Endothelial cell of umbilical vein (primary cell): ENCODE data around the gene HSP90AB1. TPM values are rescaled to one million over a fixed set of nuclear protein-coding genes. Genes with fewer than 3 reads are reported as not detected.

Experiments
- BruUV-seq: library from RNA; stranded (reverse); fragments of 400-500 nt; replicated peaks from 2 replicates; lab custom pipeline; 2021; lab: Mats Ljungman, UMichigan
- CTCF ChIA-PET: fragments of 300-600, 350-600 bp; sonication (Branson Sonifier 250); formaldehyde crosslinking; loops from one replicate; lab custom pipeline; 2021; ENCODE audit warnings: antibody characterized with exemption, inconsistent platforms; lab: Charles Lee
- POLR2A ChIA-PET: fragments of 300-600, 350-600 bp; sonication (Branson Sonifier 250); formaldehyde crosslinking; loops from one replicate; lab custom pipeline; 2021; ENCODE audit warnings: antibody characterized with exemption, inconsistent platforms; lab: Charles Lee
- DNase-seq: peaks from one replicate; pipeline ENCODE4 v3.0.0-alpha.2; 2011; ENCODE audit warnings: low read depth, low spot score
- FAIRE-seq: peaks from 2 replicates; lab custom pipeline; 2011; peaks lifted over from hg19 to GRCh38; lab: Jason Lieb, UNC
- H2AFZ ChIP-seq: 2 replicates; pipeline ENCODE4 v1.6.0; 2012; ENCODE audit warnings: low read depth, low read length, control low read depth, inconsistent platforms
- H3K27ac ChIP-seq: 2 replicates; pipeline ENCODE4 v1.5.1; 2011; ENCODE audit warnings: low read depth, mild to moderate bottlenecking, control low read depth, low read length, moderate library complexity; ENCODE audit not compliant: insufficient read depth
- H3K27me3 ChIP-seq, 2 experiments: 2 replicates each; pipeline versions ENCODE4 v1.6.0 to v1.6.1; 2011; ENCODE audit warnings: low read length in 2 of 2, mixed read lengths in 1 of 2; ENCODE audit not compliant: control insufficient read depth in 2 of 2, insufficient read depth in 2 of 2
- H3K36me3 ChIP-seq, 2 experiments: 2 replicates in 1 of 2; 3 replicates in 1 of 2; pipeline ENCODE4 v1.5.1; 2011; ENCODE audit warnings: low read length in 2 of 2, mild to moderate bottlenecking in 1 of 2, moderate library complexity in 1 of 2; ENCODE audit not compliant: control insufficient read depth in 2 of 2, insufficient read depth in 2 of 2; ENCODE audit errors: extremely low read depth in 1 of 2
- H3K4me1 ChIP-seq: 3 replicates; pipeline ENCODE4 v1.5.1; 2011; ENCODE audit warnings: mild to moderate bottlenecking, low read length; ENCODE audit not compliant: control insufficient read depth, insufficient read depth; ENCODE audit errors: extremely low read depth
- H3K4me2 ChIP-seq: 2 replicates; pipeline ENCODE4 v1.6.1; 2011; ENCODE audit warnings: low read length, control low read depth, mixed read lengths; ENCODE audit not compliant: insufficient read depth
- H3K4me3 ChIP-seq, 3 experiments: fragments of 200-600 bp in 1 of 3; sonication (generic), shearing (Covaris generic) in 1 of 3; replicated peaks in 1 of 3; 2 replicates each; pipeline ENCODE4 v1.5.1; 2011 to 2016; ENCODE audit warnings: control low read depth in 3 of 3, low read length in 3 of 3, mild to moderate bottlenecking in 2 of 3, inconsistent platforms in 1 of 3, low read depth in 1 of 3, moderate library complexity in 1 of 3; ENCODE audit not compliant: insufficient read depth in 1 of 3
- H3K79me2 ChIP-seq: 2 replicates; pipeline ENCODE4 v1.6.0; 2012; ENCODE audit warnings: low read length, inconsistent platforms; ENCODE audit not compliant: control insufficient read depth, insufficient read depth
- H3K9ac ChIP-seq: replicated peaks from 2 replicates; pipeline ENCODE3; 2011; ENCODE audit warnings: low read length, control low read depth; ENCODE audit not compliant: insufficient read depth; ENCODE audit errors: extremely low read depth
- H3K9me1 ChIP-seq: replicated peaks from 3 replicates; pipeline ENCODE4 v1.6.0; 2011; ENCODE audit warnings: mild to moderate bottlenecking, low read length; ENCODE audit not compliant: control insufficient read depth, insufficient read depth; ENCODE audit errors: extremely low read depth
- H3K9me3 ChIP-seq: replicated peaks from 2 replicates; pipeline ENCODE4 v1.5.1; 2012; ENCODE audit warnings: low read length, inconsistent platforms; ENCODE audit not compliant: control insufficient read depth, insufficient read depth
- H4K20me1 ChIP-seq: replicated peaks from 2 replicates; pipeline ENCODE3; 2011; ENCODE audit warnings: mild to moderate bottlenecking, low read length; ENCODE audit not compliant: control insufficient read depth, insufficient read depth; ENCODE audit errors: extremely low read depth
- CTCF ChIP-seq, 2 donors: IDR thresholded peaks; 1 replicate in 1 of 2; 2 replicates in 1 of 2; pipeline ENCODE4 v1.5.1; 2011; ENCODE audit warnings: low read length in 2 of 2, mild to moderate bottlenecking in 2 of 2, moderate library complexity in 2 of 2, control low read depth in 1 of 2, inconsistent platforms in 1 of 2, low read depth in 1 of 2; ENCODE audit not compliant: insufficient read depth in 1 of 2; ENCODE audit errors: extremely low read depth in 1 of 2
- EZH2 ChIP-seq: IDR thresholded peaks from 2 replicates; pipeline ENCODE4 v1.6.1; 2012; ENCODE audit warnings: borderline replicate concordance, low read depth, mild to moderate bottlenecking, moderate library complexity, low read length, inconsistent platforms; ENCODE audit not compliant: severe bottlenecking
- FOS ChIP-seq: IDR thresholded peaks from 2 replicates; pipeline ENCODE4 v1.6.1; 2011; ENCODE audit warnings: mild to moderate bottlenecking, low read length, moderate library complexity, borderline replicate concordance; ENCODE audit not compliant: insufficient read depth
- GATA2 ChIP-seq: IDR thresholded peaks from 2 replicates; pipeline ENCODE4 v1.7.0; 2011; ENCODE audit warnings: low read depth, mild to moderate bottlenecking, moderate library complexity, mixed read lengths, low read length; ENCODE audit not compliant: insufficient read length, insufficient read depth
- JUN ChIP-seq: IDR thresholded peaks from 2 replicates; pipeline ENCODE4 v1.6.1; 2011; ENCODE audit warnings: borderline replicate concordance, low read depth; ENCODE audit not compliant: insufficient read length, insufficient read depth
- MYC ChIP-seq: IDR thresholded peaks from one replicate; pipeline ENCODE4 v1.6.1; 2011; ENCODE audit warnings: mild to moderate bottlenecking, low read depth, low read length
- POLR2A ChIP-seq: IDR thresholded peaks from 2 replicates; pipeline ENCODE4 v1.6.1; 2012; ENCODE audit warnings: low read depth, mild to moderate bottlenecking, control low read depth, low read length
- POLR2AphosphoS5 ChIP-seq: IDR thresholded peaks from 2 replicates; pipeline ENCODE4 v1.6.1; 2012; ENCODE audit warnings: low read depth, mild to moderate bottlenecking, control low read depth, low read length, moderate library complexity; ENCODE audit not compliant: insufficient read depth
- dilution Hi-C: fragments of 300-500 bp; cut with MboI; formaldehyde crosslinking; loops from one replicate; pipeline ENCODE4 v1.15.0; 2019; ENCODE audit warnings: low sequenced_read_pairs; ENCODE audit not compliant: extremely low pct_ligation_motif_present
- intact Hi-C: fragments of 100-400 bp; cut with micrococcal nuclease; formaldehyde crosslinking; loops from one replicate; pipeline ENCODE4 v1.10.0; 2022
- polyA plus RNA-seq, 4 experiments: library from polyadenylated mRNA; depleted of rRNA in 3 of 4; stranded (reverse) in 3 of 4; unstranded in 1 of 4; fragments of >200 nt; gene quantifications; 2 replicates each; pipeline versions ENCODE4 v1.2.1 to v1.2.3, GENCODE V29; 2011 to 2012; ENCODE audit warnings: missing spikeins in 1 of 4
- total RNA-seq: library from RNA; stranded (reverse); gene quantifications from 2 replicates; pipeline ENCODE4 v1.2.3, GENCODE V29; 2021
- TF ChIP-seq, protein P1 (sequence below): IDR thresholded peaks from 2 replicates; pipeline ENCODE4 v1.6.1; 2011; ENCODE audit not compliant: insufficient read depth, insufficient read length

HSP90AB1 gene
- total and polyA plus RNA-seq, 2 donors (not counting 3 experiments of a cell fraction or from before 2014, with no cell fraction given) = 824 to 1,201 TPM

GRCh38 chr6:44286747-44287146, 39.8 kb downstream of the HSP90AB1 start:
- no peaks in the 10 kb centered on the region for H3K79me2 ChIP-seq
- dilution Hi-C loops = no loop called here
- H3K9me3 ChIP-seq = no peaks in the 10 kb centered on the region
- intact Hi-C loops = no loop called here
- H3K4me2 ChIP-seq = no peak overlapping the region
- H3K27ac ChIP-seq = no peak overlapping the region
- no peaks in the 10 kb centered on the region for H3K9me1 ChIP-seq
- H4K20me1 ChIP-seq = no peaks in the 10 kb centered on the region
- no peak overlapping the region for H2AFZ ChIP-seq
- ChIA-PET POLR2A (no interaction called here), CTCF (interaction anchor here (1.4 kb wide), 1 partner anchor 16 kb away, joined by 4 read pairs; no protein-coding TSS in a partner anchor)
- H3K36me3 ChIP-seq = no peaks in the 10 kb centered on the region
- no peak for DNase-seq
- no peak for FAIRE-seq
- TF ChIP-seq GATA2 (no peak), MYC (no peak), EZH2 (no peak), CTCF (IDR thresholded peaks at IDR 0.05; ENCODE audit: extremely low read depth in 1 of 2, insufficient read depth in 1 of 2, low read depth in 1 of 2, low read length in 2 of 2) (no peak), FOS (no peak), JUN (no peak), POLR2AphosphoS5 (no peak), POLR2A (no peak)
- TF ChIP-seq, protein P1, sequence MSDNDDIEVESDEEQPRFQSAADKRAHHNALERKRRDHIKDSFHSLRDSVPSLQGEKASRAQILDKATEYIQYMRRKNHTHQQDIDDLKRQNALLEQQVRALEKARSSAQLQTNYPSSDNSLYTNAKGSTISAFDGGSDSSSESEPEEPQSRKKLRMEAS = no peak
- no peak overlapping the region for H3K4me3 ChIP-seq
- no peak overlapping the region for H3K9ac ChIP-seq
- H3K4me1 ChIP-seq = no peaks in the 10 kb centered on the region
- BruUV-seq = no TSS peak
- H3K27me3 ChIP-seq = peaks cover 6% of the 10 kb centered on the region in 2 experiments
